Keratinocyte (primary cell): ENCODE results near the gene RBFOX2.

Source experiments
- EZH2 ChIP-seq: IDR thresholded peaks from one replicate; pipeline ENCODE4 v1.6.1; 2012; ENCODE audit warnings: inconsistent platforms, mild to moderate bottlenecking, low read length, moderate library complexity
- TF ChIP-seq, protein P1 (sequence below), 3 experiments: IDR thresholded peaks in 1 of 3; conservative IDR thresholded peaks in 1 of 3; optimal IDR thresholded peaks in 1 of 3; 2 replicates in 2 of 3; 3 replicates in 1 of 3; pipeline versions ENCODE3 to v1.5.1; 2011; ENCODE audit warnings: low read length in 3 of 3, mild to moderate bottlenecking in 3 of 3, moderate library complexity in 2 of 3, control low read depth in 1 of 3, inconsistent platforms in 1 of 3; ENCODE audit not compliant: insufficient read depth in 2 of 3; ENCODE audit errors: extremely low read depth in 1 of 3

DNA sequence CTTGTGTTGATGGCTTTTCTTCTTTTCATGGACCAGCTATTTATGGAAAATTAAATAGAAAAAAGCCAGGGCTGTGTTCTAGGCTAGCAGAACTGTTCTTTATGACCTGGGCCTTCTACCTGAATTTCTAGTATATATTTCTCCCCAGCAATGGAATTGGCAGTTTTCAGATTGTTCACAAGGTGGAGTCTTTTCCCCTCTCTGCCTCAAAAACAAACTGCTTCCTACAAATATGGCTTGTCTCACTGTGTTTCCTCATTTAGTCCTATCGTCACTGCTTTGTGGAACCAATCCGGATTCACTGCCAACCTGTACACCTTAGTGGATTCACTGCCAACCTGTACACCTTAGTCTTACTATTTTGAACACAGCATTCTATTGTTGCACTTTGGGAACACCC is 316.0 kb downstream of the RBFOX2 start:
- TF ChIP-seq, protein P1, sequence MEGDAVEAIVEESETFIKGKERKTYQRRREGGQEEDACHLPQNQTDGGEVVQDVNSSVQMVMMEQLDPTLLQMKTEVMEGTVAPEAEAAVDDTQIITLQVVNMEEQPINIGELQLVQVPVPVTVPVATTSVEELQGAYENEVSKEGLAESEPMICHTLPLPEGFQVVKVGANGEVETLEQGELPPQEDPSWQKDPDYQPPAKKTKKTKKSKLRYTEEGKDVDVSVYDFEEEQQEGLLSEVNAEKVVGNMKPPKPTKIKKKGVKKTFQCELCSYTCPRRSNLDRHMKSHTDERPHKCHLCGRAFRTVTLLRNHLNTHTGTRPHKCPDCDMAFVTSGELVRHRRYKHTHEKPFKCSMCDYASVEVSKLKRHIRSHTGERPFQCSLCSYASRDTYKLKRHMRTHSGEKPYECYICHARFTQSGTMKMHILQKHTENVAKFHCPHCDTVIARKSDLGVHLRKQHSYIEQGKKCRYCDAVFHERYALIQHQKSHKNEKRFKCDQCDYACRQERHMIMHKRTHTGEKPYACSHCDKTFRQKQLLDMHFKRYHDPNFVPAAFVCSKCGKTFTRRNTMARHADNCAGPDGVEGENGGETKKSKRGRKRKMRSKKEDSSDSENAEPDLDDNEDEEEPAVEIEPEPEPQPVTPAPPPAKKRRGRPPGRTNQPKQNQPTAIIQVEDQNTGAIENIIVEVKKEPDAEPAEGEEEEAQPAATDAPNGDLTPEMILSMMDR (optimal IDR thresholded peaks at IDR 0.05 in 1 of 3, IDR thresholded peaks at IDR 0.05 in 1 of 3, conservative IDR thresholded peaks at IDR 0.05 in 1 of 3; ENCODE audit: extremely low read depth in 1 of 3, insufficient read depth in 2 of 3, low read length in 3 of 3), result no peak
- TF ChIP-seq EZH2, result no peak
